ENCODE results near the gene DCLK1.

DNA sequence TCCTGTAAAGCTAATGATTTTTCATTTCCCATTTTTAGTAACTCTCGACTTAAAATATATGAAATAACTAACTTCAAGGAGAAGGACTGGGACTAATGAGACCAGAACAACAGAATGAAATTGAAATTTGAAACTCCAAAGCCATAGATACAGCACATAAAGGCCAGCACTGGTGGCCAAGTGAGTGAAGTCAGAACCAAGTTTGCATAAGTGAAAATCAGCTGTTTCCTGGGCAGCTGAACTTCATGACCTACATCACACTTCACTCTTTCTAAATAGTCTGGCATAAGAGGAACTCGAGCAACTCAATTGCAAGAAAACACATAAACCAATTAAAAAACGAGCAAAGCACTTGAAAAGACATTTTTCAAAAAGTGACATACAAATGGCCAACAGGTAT lies 84.5 kb downstream of the DCLK1 start:
- no peak for TF ChIP-seq POLR2A (IDR thresholded peaks at IDR 0.05)
- TF ChIP-seq, protein P1, sequence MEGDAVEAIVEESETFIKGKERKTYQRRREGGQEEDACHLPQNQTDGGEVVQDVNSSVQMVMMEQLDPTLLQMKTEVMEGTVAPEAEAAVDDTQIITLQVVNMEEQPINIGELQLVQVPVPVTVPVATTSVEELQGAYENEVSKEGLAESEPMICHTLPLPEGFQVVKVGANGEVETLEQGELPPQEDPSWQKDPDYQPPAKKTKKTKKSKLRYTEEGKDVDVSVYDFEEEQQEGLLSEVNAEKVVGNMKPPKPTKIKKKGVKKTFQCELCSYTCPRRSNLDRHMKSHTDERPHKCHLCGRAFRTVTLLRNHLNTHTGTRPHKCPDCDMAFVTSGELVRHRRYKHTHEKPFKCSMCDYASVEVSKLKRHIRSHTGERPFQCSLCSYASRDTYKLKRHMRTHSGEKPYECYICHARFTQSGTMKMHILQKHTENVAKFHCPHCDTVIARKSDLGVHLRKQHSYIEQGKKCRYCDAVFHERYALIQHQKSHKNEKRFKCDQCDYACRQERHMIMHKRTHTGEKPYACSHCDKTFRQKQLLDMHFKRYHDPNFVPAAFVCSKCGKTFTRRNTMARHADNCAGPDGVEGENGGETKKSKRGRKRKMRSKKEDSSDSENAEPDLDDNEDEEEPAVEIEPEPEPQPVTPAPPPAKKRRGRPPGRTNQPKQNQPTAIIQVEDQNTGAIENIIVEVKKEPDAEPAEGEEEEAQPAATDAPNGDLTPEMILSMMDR (IDR thresholded peaks at IDR 0.05), result no peak

Measured in adrenal gland (tissue), 5 donors.